Stimulated activated naive B cell treated with anti-CD40 and anti-IgM and Interleukin-4, amounts not matched to agents 10 μg/mL and 1 μg/mL and 100 μg/mL, for 72 hours (primary cell): ENCODE measurements around the gene TLR5.

Experiments used
- ATAC-seq, 2 donors: fragments of 150-1000 bp; cut with Tn5 transposase; replicated peaks; 2 replicates each; pipeline ENCODE4 v1.10.0; 2021; ENCODE audit warnings: moderate library complexity in 1 of 2
- DNase-seq: peaks from one replicate; pipeline ENCODE4 v3.0.0; 2021
- H3K27ac Mint-ChIP-seq: one replicate; pipeline ENCODE4 v1.8.0; 2022; ENCODE audit warnings: mild to moderate bottlenecking, mixed read lengths
- H3K27me3 Mint-ChIP-seq, 2 donors: one replicate each; pipeline ENCODE4 v1.8.0; 2022; ENCODE audit warnings: mixed read lengths in 2 of 2
- H3K36me3 Mint-ChIP-seq, 2 donors: one replicate each; pipeline ENCODE4 v1.8.0; 2022; ENCODE audit warnings: mixed read lengths in 2 of 2, mild to moderate bottlenecking in 1 of 2
- H3K4me1 Mint-ChIP-seq, 2 donors: one replicate each; pipeline ENCODE4 v1.8.0; 2022; ENCODE audit warnings: mixed read lengths in 2 of 2, mild to moderate bottlenecking in 1 of 2
- H3K4me3 Mint-ChIP-seq, 2 donors: one replicate each; pipeline ENCODE4 v1.8.0; 2022; ENCODE audit warnings: mild to moderate bottlenecking in 2 of 2, mixed read lengths in 2 of 2, moderate library complexity in 1 of 2
- H3K9me3 Mint-ChIP-seq, 2 donors: one replicate each; pipeline ENCODE4 v1.8.0; 2022; ENCODE audit warnings: mixed read lengths in 2 of 2, mild to moderate bottlenecking in 1 of 2

Gene TLR5

DNA sequence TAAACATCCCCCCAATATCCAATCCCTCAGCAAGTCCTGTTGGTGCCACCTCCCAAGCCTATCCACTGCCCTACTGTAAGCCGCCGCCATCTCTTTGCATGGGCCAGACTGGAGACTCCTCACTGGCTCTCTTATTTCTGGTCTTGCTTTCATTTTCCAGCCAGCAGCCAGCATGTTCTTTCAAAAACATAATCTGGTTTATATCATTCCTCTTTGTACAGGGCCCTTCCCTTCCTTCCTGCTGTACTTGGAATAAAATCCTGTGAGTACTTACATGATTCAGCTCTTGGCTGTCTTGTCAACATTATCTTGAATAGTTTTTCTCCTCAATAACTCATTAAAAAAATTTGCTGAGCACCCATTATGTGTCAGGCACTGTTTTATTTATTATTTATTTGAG is 28.2 kb downstream of the TLR5 start:
- Mint-ChIP-seq H3K27me3 (peaks cover 14 to 27% of the 10 kb centered on the region in 2 donors), H3K9me3 (peaks cover 0 to 3% of the 10 kb centered on the region in 2 donors), H3K36me3 (no peaks in the 10 kb centered on the region), H3K4me1 (no peaks in the 10 kb centered on the region), H3K27ac (no peak overlapping the region), H3K4me3 (no peak overlapping the region)
- ATAC-seq = no peak
- no peak for DNase-seq

DNA sequence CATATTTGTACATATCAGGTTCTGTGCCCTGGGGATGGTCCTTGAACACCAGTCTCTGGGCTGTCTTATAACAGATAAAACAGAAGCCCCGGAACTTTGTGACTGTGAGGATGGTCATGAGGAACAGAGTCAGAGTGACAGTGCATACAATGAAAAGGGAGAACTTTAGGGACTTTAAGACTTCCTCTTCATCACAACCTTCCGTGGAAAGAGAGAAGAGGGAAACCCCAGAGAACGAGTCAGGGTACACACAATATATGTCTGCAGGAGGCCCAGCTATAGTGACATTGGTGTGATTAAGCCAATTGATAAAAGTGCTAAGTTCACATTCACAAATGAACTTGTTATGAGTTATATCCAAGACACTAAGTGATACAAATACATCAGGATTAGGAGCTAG is 32.1 kb downstream of the TLR5 start:
- Mint-ChIP-seq H3K27me3 (peaks cover 26 to 29% of the 10 kb centered on the region in 2 donors), H3K27ac (no peak overlapping the region), H3K4me1 (no peaks in the 10 kb centered on the region), H3K4me3 (no peak overlapping the region), H3K9me3 (peaks cover 0 to 3% of the 10 kb centered on the region in 2 donors), H3K36me3 (no peaks in the 10 kb centered on the region)
- DNase-seq (no peak), ATAC-seq (peak; percentile 19 to 63)

DNA sequence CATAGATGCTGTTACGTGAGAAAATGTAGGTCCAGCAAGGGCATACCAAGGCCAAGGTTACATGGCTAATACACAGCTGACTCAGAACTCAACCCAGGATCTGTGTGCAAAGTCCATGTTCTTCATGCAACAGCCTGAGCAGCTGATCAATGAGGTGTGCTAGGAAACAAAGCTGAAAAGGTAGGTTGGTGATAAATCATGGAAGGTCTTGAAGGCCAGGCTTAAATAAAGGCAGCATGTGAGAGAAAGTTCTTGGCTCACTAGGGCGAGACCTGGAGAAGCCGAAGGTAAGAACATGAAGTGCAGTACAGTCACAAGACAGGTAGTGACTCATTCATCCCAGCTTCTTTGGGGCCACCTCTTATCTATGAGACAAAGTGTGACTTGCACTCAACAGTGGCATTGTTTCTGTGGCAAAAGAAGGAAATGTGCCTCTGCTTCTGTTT is 33.4 kb downstream of the TLR5 start:
- Mint-ChIP-seq H3K27me3 (peaks cover 24 to 37% of the 10 kb centered on the region in 2 donors), H3K27ac (no peak overlapping the region), H3K4me1 (no peaks in the 10 kb centered on the region), H3K4me3 (no peak overlapping the region), H3K36me3 (no peaks in the 10 kb centered on the region), H3K9me3 (no peaks in the 10 kb centered on the region)
- DNase-seq (no peak), ATAC-seq (no peak)

DNA sequence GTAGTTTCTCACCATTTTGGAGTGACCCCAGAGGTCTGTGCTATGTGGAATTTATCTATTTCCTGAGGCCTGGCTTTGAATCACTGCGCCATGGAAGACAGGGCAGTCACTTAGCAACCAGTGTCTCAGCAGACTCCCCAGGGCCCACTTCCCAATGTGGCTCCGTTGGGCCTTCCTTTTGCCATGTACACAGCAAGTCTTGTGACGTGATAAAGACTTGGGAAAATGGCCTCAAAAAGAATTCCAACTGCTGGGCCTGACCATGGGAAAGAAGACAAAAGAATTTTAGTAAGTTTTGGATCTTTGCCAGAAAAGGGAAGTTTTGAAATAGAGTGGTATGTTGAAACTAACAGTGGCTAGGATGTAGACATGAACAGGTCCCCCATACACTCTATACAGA is 36.2 kb downstream of the TLR5 start:
- no peaks in the 10 kb centered on the region for H3K4me1 Mint-ChIP-seq
- no peaks in the 10 kb centered on the region for H3K9me3 Mint-ChIP-seq
- H3K27me3 Mint-ChIP-seq = peaks cover 24 to 32% of the 10 kb centered on the region in 2 donors
- no peak for ATAC-seq
- no peak overlapping the region for H3K27ac Mint-ChIP-seq
- H3K36me3 Mint-ChIP-seq = no peaks in the 10 kb centered on the region
- H3K4me3 Mint-ChIP-seq = no peak overlapping the region
- no peak for DNase-seq

DNA sequence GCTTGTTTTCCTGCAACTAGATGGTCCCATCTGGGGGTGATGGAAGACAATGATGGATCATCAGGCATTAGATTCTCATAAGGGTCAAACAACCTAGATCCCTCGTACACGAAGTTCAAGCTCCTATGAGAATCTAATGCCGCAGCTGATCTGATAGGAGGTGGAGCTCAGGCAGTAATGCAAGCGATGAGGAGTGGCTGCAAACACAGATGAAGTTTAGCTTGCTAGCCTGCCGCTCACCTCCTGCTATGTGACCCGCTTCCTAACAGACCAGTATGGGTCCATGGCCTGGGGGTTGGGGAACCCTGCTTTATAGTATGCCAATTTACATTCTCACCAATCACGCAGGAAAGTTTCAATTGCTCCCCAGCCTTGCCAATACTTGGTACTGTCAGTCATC is 37.5 kb downstream of the TLR5 start:
- Mint-ChIP-seq H3K4me1 (no peaks in the 10 kb centered on the region), H3K9me3 (peaks cover 7% of the 10 kb centered on the region in 2 donors), H3K36me3 (peaks cover 0 to 2% of the 10 kb centered on the region in 2 donors), H3K27ac (no peak overlapping the region), H3K27me3 (peaks cover 12 to 35% of the 10 kb centered on the region in 2 donors), H3K4me3 (no peak overlapping the region)
- DNase-seq = no peak
- ATAC-seq = no peak

DNA sequence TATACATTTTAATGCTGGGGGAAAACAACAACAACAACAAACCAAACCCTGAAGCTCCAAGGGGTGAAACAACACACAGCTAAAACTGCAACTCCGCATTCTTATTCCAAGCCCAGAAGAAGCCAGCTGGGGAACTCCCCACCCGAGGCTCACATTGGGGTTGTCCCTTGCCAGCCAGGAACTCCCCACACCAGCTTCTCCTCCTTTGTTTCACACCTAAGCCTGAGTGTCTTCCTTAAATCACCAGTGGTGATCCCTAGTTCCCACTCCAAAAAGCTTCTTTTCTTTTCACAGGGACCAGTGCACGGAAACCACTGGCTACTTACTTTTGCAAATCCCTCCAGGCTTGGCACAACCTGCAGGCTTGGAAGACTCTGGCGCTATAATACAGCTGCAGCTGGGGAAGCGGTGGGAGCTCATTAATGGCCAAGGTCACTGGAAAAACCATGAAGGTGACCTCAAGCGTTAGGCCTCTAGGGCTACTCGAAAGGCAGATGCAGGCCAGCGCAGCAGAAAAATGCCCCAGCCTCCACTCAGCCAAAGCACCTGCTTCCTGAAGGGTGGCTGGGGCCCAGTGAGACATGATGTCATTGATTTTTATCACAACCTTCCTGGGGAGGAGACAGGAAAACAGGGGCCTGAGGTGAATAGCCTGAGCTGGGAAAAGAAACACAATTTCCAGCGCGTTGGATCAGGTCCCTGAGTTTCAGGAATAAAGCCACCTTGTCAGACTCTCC is 40.1 kb downstream of the TLR5 start:
- peaks cover 6 to 31% of the 10 kb centered on the region in 2 donors for H3K27me3 Mint-ChIP-seq
- ATAC-seq (peak in 1 of 2 donors; percentile 46), DNase-seq (no peak)
- H3K36me3 Mint-ChIP-seq = peaks cover 4 to 6% of the 10 kb centered on the region in 2 donors
- H3K4me3 Mint-ChIP-seq = no peak overlapping the region
- H3K9me3 Mint-ChIP-seq = peaks cover 15 to 18% of the 10 kb centered on the region in 2 donors
- no peak overlapping the region for H3K27ac Mint-ChIP-seq
- no peaks in the 10 kb centered on the region for H3K4me1 Mint-ChIP-seq

DNA sequence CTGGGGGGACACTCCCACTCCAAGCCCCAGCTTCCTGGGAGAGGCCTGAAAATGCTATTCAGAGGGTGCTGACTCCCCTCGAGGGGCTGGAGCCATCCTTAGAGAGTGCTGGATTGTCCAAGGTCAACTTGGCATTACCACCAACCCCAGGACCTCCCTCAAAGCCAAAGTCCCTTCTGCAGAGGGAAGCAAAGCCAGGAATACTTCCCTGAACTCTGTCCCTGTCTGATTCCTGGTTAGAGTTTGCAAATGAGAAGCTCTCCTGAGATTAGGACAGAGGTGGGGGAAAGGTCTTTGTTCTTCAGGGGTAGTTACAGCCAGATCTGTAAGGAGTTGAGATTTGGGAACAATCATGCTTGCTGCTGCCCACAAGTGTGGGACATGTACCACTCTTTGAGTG is 45.3 kb downstream of the TLR5 start:
- peaks cover 15 to 18% of the 10 kb centered on the region in 2 donors for H3K9me3 Mint-ChIP-seq
- no peak overlapping the region for H3K4me3 Mint-ChIP-seq

DNA sequence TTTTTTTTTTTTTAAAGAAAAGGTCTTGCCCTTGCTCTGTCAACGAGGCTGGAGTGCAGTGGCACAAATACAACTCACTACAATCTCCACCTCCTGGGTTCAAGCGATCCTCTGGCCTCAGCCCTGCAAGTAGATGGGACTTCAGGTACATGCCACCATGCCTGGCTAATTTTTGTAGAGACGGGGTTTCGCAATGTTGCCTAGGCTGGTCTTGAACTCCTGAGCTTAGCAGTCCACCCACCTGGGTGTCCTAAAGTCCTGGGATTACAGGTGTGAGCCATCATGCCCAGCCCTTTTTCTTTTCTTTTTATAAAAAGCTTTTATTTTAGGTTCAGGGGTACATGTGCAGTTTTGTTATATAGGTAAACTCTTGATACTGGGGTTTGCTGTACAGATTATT is 47.2 kb downstream of the TLR5 start:
- Mint-ChIP-seq H3K36me3 (peaks cover 2 to 6% of the 10 kb centered on the region in 2 donors), H3K27me3 (peaks cover 0 to 17% of the 10 kb centered on the region in 2 donors), H3K4me1 (no peaks in the 10 kb centered on the region), H3K4me3 (no peak overlapping the region), H3K27ac (no peak overlapping the region), H3K9me3 (peaks cover 10 to 11% of the 10 kb centered on the region in 2 donors)
- DNase-seq (no peak), ATAC-seq (no peak)

More for the DNA sequence above, 45.3 kb downstream of the TLR5 start:
- peaks cover 4 to 6% of the 10 kb centered on the region in 2 donors for H3K36me3 Mint-ChIP-seq
- ATAC-seq = no peak
- peaks cover 0 to 24% of the 10 kb centered on the region in 2 donors for H3K27me3 Mint-ChIP-seq
- H3K27ac Mint-ChIP-seq = no peak overlapping the region
- DNase-seq = no peak
- H3K4me1 Mint-ChIP-seq = no peaks in the 10 kb centered on the region

DNA sequence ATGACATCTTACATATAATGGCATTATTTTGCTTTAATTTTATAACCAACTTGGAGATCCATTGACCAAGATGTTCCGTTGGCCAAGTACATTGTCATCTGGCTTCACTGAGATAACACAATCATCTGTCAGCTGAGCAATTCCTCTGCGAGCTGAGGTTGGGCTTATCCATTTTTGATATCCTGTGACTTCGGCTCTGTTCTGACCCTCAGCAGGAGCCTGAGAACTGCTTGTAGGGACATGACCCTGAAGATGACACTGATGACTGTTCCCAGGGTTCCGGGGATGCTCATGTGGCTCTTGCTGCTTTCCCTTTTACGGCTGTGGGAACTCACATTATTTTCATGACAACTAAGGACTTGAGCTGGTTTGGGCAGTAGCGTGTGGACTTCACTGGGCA is 51.2 kb downstream of the TLR5 start:
- ATAC-seq = no peak
- no peaks in the 10 kb centered on the region for H3K4me1 Mint-ChIP-seq
- no peaks in the 10 kb centered on the region for H3K36me3 Mint-ChIP-seq
- H3K4me3 Mint-ChIP-seq = no peak overlapping the region
- H3K27me3 Mint-ChIP-seq = peaks cover 8% of the 10 kb centered on the region in 2 donors
- H3K27ac Mint-ChIP-seq = no peak overlapping the region
- no peaks in the 10 kb centered on the region for H3K9me3 Mint-ChIP-seq
- no peak for DNase-seq

DNA sequence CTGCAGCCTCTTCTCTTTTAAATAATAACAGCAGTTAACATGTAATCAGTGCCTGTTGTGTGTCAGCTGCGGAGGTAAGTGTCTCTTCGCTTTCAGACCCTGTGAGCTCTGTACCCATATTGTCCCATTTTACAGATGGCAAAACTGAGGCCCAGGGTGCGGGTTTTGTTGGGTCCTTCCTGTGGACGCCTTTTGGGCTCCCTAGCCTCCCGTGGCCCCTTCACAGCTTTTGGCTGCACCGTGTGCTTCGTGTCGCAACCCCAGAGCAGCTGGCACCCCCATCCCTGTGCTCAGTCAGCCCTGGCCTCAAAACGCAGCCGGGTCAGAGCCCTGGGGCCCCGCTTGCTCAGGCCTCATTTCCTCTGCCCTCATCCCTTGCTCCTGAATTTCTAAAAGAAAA is 53.8 kb downstream of the TLR5 start:
- no peak for ATAC-seq
- no peak overlapping the region for H3K27ac Mint-ChIP-seq
- H3K4me3 Mint-ChIP-seq = no peak overlapping the region

DNA sequence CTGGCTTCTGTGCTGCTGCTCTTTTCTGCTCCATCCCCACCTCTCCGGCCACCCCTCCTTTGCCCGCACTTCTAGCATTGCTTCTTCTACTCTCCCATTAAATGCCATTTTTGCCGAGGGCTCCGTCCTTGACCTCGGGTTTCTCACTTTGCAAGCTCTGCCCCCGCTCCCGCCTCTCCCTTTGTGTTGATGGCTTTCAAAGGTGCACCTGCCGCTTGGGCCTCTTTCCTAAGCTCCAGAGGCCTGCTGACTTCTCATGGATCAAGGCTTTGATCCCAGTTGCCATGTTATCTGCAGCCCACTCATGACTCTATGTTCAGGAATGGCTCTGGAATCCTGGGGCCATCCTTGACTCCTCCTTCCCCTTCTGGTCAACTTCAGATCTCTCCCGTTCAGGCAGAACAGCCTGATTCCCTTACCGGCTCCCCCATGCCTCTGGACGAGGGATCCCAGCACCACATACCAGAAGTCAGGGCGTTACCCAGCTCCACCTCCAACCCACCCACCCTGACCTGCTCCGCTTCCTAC is 54.3 kb downstream of the TLR5 start:
- H3K4me3 Mint-ChIP-seq = no peak overlapping the region
- peaks cover 4 to 8% of the 10 kb centered on the region in 2 donors for H3K27me3 Mint-ChIP-seq
- no peaks in the 10 kb centered on the region for H3K4me1 Mint-ChIP-seq
- H3K27ac Mint-ChIP-seq = no peak overlapping the region
- H3K9me3 Mint-ChIP-seq = no peaks in the 10 kb centered on the region
- ATAC-seq = no peak
- no peak for DNase-seq
- H3K36me3 Mint-ChIP-seq = no peaks in the 10 kb centered on the region

More for the DNA sequence above, 53.8 kb downstream of the TLR5 start:
- DNase-seq = no peak
- Mint-ChIP-seq H3K36me3 (no peaks in the 10 kb centered on the region), H3K9me3 (no peaks in the 10 kb centered on the region), H3K27me3 (peaks cover 4 to 8% of the 10 kb centered on the region in 2 donors), H3K4me1 (no peaks in the 10 kb centered on the region)

DNA sequence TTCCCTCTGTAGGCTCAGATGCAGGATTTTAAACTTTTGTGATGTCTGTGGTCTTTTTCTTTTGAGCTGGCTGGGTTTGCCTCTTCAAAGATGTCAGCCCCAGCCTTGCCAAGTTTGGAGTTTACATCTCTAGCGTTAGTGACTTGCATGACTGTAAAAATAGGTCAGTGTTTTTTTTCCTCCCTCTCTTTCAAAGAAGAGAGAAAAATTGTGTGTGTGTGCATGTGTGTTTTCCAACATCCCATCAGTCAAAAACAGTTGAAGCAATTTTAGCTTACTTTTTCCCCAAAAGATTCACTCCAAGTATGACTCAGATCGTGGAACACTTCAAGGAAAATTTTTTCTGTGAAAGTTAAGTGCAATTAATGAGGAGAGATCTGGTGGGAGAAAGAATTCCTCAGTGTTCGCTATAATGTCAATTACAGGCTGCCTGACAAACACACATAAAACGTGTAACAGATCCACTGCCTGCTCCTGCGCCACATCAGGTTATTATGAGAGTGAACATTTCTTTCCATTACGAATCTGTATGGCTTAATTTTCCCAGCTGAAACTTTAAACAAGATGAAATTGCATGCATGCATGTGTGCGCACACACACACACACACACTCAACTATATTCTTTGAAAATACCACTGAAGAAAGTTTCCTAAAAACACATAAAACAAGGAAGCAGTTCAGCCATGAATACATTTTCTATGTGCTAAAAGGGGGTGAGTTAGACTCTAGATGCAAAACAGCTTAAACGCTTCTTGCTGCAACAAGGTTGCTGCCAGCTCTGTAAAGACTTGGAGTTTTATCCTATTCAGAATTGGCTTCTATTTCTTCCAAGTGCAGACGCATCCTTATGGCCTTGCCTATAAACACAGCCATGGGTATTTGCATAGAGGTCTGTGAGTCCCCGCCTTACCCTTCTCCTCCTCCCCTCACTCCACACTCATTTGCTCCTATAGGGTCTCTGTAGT is 55.5 kb downstream of the TLR5 start:
- Mint-ChIP-seq H3K4me1 (no peaks in the 10 kb centered on the region), H3K9me3 (no peaks in the 10 kb centered on the region), H3K4me3 (no peak overlapping the region), H3K27me3 (peaks cover 4 to 8% of the 10 kb centered on the region in 2 donors), H3K27ac (no peak overlapping the region), H3K36me3 (no peaks in the 10 kb centered on the region)
- ATAC-seq (no peak), DNase-seq (no peak)

DNA sequence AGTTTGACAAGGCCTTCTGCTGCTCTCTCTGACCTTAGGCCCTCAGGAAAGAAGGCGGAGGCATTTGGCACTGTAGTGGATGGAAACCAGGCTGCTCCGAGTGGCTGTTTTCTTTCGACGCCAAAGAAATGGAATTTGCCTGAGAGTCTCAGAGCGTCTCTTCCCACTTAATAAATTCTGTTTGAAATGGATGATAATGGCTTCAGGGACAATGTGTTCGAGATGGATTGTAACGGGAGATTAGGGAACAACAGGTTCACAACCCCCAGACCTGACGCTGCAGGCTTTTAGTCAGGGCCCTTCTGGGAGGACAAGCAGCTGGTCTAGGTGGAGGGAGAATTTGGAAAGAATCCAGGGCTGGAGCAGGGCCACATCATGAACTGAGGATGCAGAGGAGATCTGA is 58.6 kb downstream of the TLR5 start:
- no peaks in the 10 kb centered on the region for H3K9me3 Mint-ChIP-seq
- ATAC-seq = no peak

DNA sequence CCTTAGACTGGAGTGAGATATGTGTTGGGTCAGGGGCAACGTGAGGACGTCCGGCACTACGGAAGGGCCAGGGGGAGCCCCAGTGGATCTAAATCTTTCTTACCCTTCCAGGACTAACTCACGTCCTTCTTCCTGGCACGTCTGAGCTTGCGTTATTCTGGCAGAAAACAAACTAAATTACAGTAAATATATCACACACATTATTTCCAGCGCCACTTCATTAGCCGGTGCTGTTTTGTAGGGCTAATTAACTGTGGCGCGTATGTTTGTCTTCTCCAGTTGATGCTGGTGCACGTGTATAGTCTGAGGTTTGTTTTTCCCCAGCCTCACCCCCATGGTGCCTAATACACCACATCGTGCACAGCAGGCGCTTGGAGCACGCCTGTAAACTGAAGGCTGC is 59.2 kb downstream of the TLR5 start:
- Mint-ChIP-seq H3K27me3 (no peaks in the 10 kb centered on the region), H3K36me3 (no peaks in the 10 kb centered on the region), H3K4me1 (peaks cover 0 to 8% of the 10 kb centered on the region in 2 donors), H3K9me3 (no peaks in the 10 kb centered on the region), H3K4me3 (no peak overlapping the region), H3K27ac (no peak overlapping the region)
- ATAC-seq (no peak), DNase-seq (no peak)

More for the DNA sequence above, 58.6 kb downstream of the TLR5 start:
- H3K4me3 Mint-ChIP-seq = no peak overlapping the region
- H3K36me3 Mint-ChIP-seq = no peaks in the 10 kb centered on the region
- H3K4me1 Mint-ChIP-seq = peaks cover 0 to 8% of the 10 kb centered on the region in 2 donors
- DNase-seq = no peak
- H3K27ac Mint-ChIP-seq = no peak overlapping the region
- H3K27me3 Mint-ChIP-seq = peaks cover under 1% of the 10 kb centered on the region in 2 donors
